ENCODE results near the gene FAM107B. TPM values are rescaled to one million over a fixed set of nuclear protein-coding genes. Genes with fewer than 3 reads are reported as not detected.

FAM107B gene
- total and polyA plus RNA-seq, 2 experiments from 2014 or later: 11.0 to 17.6 TPM

- TF ChIP-seq ZNF462 (CRISPR knock-in tag; IDR thresholded peaks at IDR 0.05): no peak
- no peak for TF ChIP-seq ZNF114 (CRISPR knock-in tag; IDR thresholded peaks at IDR 0.05)
- no peak for TF ChIP-seq ZNF331 (CRISPR knock-in tag; IDR thresholded peaks at IDR 0.05; ENCODE audit: low read depth)
- no peak for TF ChIP-seq CREB1 (CRISPR knock-in tag; IDR thresholded peaks at IDR 0.05; ENCODE audit: low read depth)
- no peak for TF ChIP-seq ETS1 (IDR thresholded peaks at IDR 0.05)
- TF ChIP-seq JUNB (IDR thresholded peaks at IDR 0.05; ENCODE audit: unreplicated experiment): no peak
- no peak for TF ChIP-seq EZH2phosphoT487 (IDR thresholded peaks at IDR 0.05; ENCODE audit: unreplicated experiment)
- no peak for TF ChIP-seq CTCF (conservative IDR thresholded peaks at IDR 0.05; ENCODE audit: low read depth in 2 of 2)
- no peak for TF ChIP-seq STAT1 (IDR thresholded peaks at IDR 0.05; ENCODE audit: unreplicated experiment)
Measured at GRCh38 chr10:14639637-14640036, 135.1 kb downstream of the FAM107B start (continued).

Measured in GM23338 (cell line).